GM12892 (cell line): ENCODE measurements around the gene EMILIN1.

Source experiments
- POLR2AphosphoS5 ChIP-seq: IDR thresholded peaks from 2 replicates; pipeline ENCODE4 v1.6.1; 2011; ENCODE audit warnings: low read depth, low read length, control low read depth
- TAF1 ChIP-seq: IDR thresholded peaks from 2 replicates; pipeline ENCODE4 v1.6.1; 2011; ENCODE audit warnings: low read depth, mild to moderate bottlenecking, control low read depth, low read length, borderline replicate concordance

- TF ChIP-seq POLR2AphosphoS5 (no peak), TAF1 (no peak)
These were observed 28.0 kb upstream of the EMILIN1 start for GRCh38 chr2:27050281-27050995.
